H54 (cell line): Measurements from ENCODE around the gene MYO1C.
A peak's percentile ranks its signal among the peaks of the same experiment; 100 is the strongest.
"Not testable (repeated sequence)": the region's sequence is repeated elsewhere in the genome, so short reads cannot be mapped to it uniquely, and the experiment has no call there.

Source experiments
- DNase-seq: peaks from one replicate; pipeline ENCODE4 v3.0.0; 2011; ENCODE audit warnings: low spot score, mixed read lengths; ENCODE audit not compliant: insufficient read length
- FAIRE-seq: peaks from 3 replicates; lab custom pipeline; 2011; peaks lifted over from hg19 to GRCh38; lab: Jason Lieb, UNC
- POLR2A ChIP-seq: IDR thresholded peaks from 2 replicates; pipeline ENCODE4 v1.6.1; 2011; ENCODE audit warnings: low read depth, mild to moderate bottlenecking, low read length

Gene MYO1C

GRCh38 chr17:1455291-1455796 is 37.1 kb downstream of the MYO1C start:
- DNase-seq (no peak), FAIRE-seq (no peak)
- TF ChIP-seq POLR2A, result peak; percentile 6; the same call in 1 of the 2 replicates

GRCh38 chr17:1454541-1454940 is 37.9 kb downstream of the MYO1C start:
- no peak for TF ChIP-seq POLR2A
- DNase-seq, result no peak
- no peak for FAIRE-seq

GRCh38 chr17:1453694-1454093 is 38.8 kb downstream of the MYO1C start:
- not testable (repeated sequence) for DNase-seq, FAIRE-seq

GRCh38 chr17:1452836-1453235 is 39.6 kb downstream of the MYO1C start:
- DNase-seq, result no peak
- TF ChIP-seq POLR2A, result no peak
- FAIRE-seq, result no peak

GRCh38 chr17:1450261-1450660 is 42.2 kb downstream of the MYO1C start:
- FAIRE-seq, DNase-seq: not testable (repeated sequence)

- FAIRE-seq, result no peak
- no peak for TF ChIP-seq POLR2A
- no peak for DNase-seq
Observed at GRCh38 chr17:1449412-1449967, 43.0 kb downstream of the MYO1C start.

GRCh38 chr17:1447052-1447451 is 45.4 kb downstream of the MYO1C start:
- FAIRE-seq (no peak), DNase-seq (no peak)
- TF ChIP-seq POLR2A, result no peak

- DNase-seq (no peak), FAIRE-seq (no peak)
- no peak for TF ChIP-seq POLR2A
Observed at GRCh38 chr17:1446201-1446600, 46.3 kb downstream of the MYO1C start.

GRCh38 chr17:1445695-1446094 is 46.8 kb downstream of the MYO1C start:
- not testable (repeated sequence) for FAIRE-seq, DNase-seq

GRCh38 chr17:1442721-1443120 is 49.8 kb downstream of the MYO1C start:
- DNase-seq, FAIRE-seq: not testable (repeated sequence)

GRCh38 chr17:1442187-1442586 is 50.3 kb downstream of the MYO1C start:
- FAIRE-seq, result no peak

GRCh38 chr17:1440921-1441320 is 51.6 kb downstream of the MYO1C start:
- DNase-seq, result no peak
- no peak for FAIRE-seq
- no peak for TF ChIP-seq POLR2A

More at GRCh38 chr17:1442187-1442586, 50.3 kb downstream of the MYO1C start:
- TF ChIP-seq POLR2A, result no peak
- DNase-seq, result no peak

- FAIRE-seq, result no peak
- DNase-seq, result no peak
- TF ChIP-seq POLR2A, result no peak
Observed at GRCh38 chr17:1438593-1439083, 53.8 kb downstream of the MYO1C start.

GRCh38 chr17:1435326-1435725 is 57.2 kb downstream of the MYO1C start:
- TF ChIP-seq POLR2A, result no peak
- DNase-seq (no peak), FAIRE-seq (no peak)

- TF ChIP-seq POLR2A, result no peak
- FAIRE-seq (no peak), DNase-seq (no peak)
Observed at GRCh38 chr17:1434150-1434549, 58.3 kb downstream of the MYO1C start.
